22Rv1 (cell line): ENCODE measurements around the gene NUP155.
"Not testable (repeated sequence)": the region's sequence is repeated elsewhere in the genome, so short reads cannot be mapped to it uniquely, and the experiment has no call there.

Experiments
- H3K27ac ChIP-seq: fragments of 450-650 bp; 2 replicates; pipeline ENCODE4 v1.5.1; 2017
- ZFX ChIP-seq: fragments of 450-650 bp; IDR thresholded peaks from 2 replicates; pipeline ENCODE4 v1.6.1; 2017; ENCODE audit warnings: antibody characterized with exemption, borderline replicate concordance
- TF ChIP-seq, protein P1 (sequence below): fragments of 450-650 bp; IDR thresholded peaks from 2 replicates; pipeline ENCODE4 v1.5.1; 2017; ENCODE audit warnings: mild to moderate bottlenecking

The NUP155 gene

DNA sequence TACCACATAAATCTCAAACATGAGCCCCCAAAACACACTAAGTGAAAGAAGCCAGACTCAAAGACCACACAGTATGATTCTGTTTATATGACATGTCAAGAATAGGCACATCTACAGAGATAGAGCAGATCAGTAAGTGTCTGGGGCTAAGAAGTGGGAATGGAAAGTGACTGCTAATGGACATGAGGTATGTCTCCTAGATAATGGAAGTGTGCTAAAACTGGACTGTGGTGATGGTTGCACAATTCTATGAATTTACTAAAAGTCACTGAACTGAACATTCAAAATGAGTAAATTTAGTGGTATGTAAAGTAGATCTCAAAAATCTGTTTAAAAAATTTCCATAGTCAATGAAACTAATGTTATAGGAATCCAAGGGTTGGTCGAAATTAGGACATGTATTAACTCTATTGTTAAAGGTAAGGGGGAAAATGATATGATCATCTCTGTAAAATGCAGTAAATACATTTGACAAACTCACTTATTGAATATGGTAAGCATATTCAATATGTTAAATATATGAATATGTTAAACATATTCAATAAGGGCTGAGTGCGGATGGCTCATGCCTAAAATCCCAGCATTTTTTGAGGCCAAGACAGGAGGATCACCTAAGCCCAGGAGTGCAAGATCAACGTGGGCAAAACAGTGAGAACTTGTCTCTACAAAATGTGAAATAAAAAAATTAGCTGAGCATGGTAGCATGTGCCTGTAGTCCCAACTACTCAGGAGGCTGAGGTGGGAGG, 51.7 kb downstream of the NUP155 start:
- no peak for TF ChIP-seq ZFX
- TF ChIP-seq, protein P1, sequence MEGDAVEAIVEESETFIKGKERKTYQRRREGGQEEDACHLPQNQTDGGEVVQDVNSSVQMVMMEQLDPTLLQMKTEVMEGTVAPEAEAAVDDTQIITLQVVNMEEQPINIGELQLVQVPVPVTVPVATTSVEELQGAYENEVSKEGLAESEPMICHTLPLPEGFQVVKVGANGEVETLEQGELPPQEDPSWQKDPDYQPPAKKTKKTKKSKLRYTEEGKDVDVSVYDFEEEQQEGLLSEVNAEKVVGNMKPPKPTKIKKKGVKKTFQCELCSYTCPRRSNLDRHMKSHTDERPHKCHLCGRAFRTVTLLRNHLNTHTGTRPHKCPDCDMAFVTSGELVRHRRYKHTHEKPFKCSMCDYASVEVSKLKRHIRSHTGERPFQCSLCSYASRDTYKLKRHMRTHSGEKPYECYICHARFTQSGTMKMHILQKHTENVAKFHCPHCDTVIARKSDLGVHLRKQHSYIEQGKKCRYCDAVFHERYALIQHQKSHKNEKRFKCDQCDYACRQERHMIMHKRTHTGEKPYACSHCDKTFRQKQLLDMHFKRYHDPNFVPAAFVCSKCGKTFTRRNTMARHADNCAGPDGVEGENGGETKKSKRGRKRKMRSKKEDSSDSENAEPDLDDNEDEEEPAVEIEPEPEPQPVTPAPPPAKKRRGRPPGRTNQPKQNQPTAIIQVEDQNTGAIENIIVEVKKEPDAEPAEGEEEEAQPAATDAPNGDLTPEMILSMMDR = no peak
- H3K27ac ChIP-seq = no peak overlapping the region

DNA sequence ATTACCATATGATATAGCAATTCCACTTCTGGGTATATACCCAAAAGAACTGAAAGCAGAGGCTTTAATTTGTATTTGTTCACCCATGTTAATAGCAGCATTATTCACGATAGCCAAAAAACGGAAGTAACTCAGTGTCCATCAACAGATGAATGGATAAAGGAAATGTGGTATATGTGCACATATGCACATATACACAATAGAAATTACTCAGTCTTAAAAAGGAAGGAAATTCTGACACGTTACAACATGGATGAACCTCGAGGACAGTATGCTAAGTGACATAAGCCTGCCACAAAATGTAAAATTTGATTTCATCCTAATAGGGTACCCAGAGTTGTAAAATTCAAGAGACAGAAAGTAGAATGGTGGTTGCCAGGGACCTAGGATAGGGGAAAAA, 54.9 kb downstream of the NUP155 start:
- H3K27ac ChIP-seq = no peak overlapping the region
- no peak for TF ChIP-seq ZFX
- TF ChIP-seq, protein P1 = no peak

DNA sequence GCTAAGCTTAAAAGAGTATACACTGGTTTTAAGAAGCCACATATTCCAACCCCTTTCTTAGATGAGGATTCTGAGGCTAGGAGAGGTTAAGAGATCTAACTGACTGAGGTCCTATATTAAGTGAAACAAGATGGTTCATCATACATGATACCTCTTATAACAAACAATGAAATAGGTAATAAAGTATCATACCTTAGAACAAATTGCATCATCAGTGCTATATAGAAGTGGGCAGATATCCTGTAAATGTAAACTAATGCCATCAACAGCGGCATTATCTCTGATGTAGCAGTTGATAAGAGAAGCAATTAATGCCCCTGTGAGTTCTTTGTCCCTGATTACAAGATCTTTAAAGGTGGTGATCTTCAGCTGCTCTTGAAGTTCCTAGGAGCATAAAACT, 60.5 kb downstream of the NUP155 start:
- H3K27ac ChIP-seq = no peak overlapping the region
- no peak for TF ChIP-seq ZFX
- TF ChIP-seq, protein P1 = no peak

GRCh38 chr5:37308793-37309192, 62.1 kb downstream of the NUP155 start:
- TF ChIP-seq, protein P1 = no peak
- TF ChIP-seq ZFX = no peak
- H3K27ac ChIP-seq = no peak overlapping the region

DNA sequence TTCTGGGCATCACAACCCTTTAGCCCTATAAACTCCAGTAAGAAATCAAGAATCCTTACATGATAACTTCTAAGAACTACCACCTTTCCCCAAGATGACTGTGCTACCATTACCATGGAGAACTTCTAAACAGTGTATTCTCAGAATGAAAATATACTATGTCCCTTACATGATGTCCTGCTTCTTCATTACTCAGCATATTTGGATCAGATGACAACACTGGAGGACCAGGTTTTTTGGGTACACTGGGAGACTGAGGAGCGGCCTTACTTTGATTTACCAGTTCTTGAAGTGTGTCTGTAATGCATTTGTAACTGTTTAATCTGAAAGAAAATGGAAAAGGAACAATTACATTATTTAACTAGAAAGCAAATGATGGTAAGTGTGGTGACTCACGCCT, 66.0 kb downstream of the NUP155 start:
- no peak overlapping the region for H3K27ac ChIP-seq
- no peak for TF ChIP-seq ZFX
- TF ChIP-seq, protein P1 = no peak

DNA sequence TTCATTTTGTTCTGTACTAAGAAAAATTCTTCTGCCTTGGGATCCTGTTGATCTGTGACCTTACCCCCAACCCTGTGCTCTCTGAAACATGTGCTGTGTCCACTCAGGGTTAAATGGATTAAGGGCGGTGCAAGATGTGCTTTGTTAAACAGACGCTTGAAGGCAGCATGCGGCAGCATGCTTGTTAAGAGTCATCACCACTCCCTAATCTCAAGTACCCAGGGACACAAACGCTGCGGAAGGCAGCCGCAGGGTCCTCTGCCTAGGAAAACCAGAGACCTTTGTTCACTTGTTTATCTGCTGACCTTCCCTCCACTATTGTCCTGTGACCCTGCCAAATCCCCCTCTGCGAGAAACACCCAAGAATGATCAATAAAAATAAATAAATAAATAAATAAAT, 74.6 kb downstream of the NUP155 start:
- not testable (repeated sequence) for H3K27ac ChIP-seq

GRCh38 chr5:37283214-37283820, 87.6 kb downstream of the NUP155 start:
- no peak for TF ChIP-seq ZFX
- TF ChIP-seq, protein P1 = no peak
- no peak overlapping the region for H3K27ac ChIP-seq

- H3K27ac ChIP-seq = no peak overlapping the region
Observed at GRCh38 chr5:37275511-37275910, 95.4 kb downstream of the NUP155 start.

More at GRCh38 chr5:37275511-37275910, 95.4 kb downstream of the NUP155 start:
- TF ChIP-seq, protein P1 = no peak
- TF ChIP-seq ZFX = no peak
